Panc1 (cell line): Measurements from ENCODE around the gene KCTD1. TPM values are rescaled to one million over a fixed set of nuclear protein-coding genes. Genes with fewer than 3 reads are reported as not detected.

Source experiments
- ATAC-seq: fragments of 200-7000 bp; cut with Tn5 transposase; 2 replicates; pipeline ENCODE4 v1.9.1; 2020; ENCODE audit warnings: mild to moderate bottlenecking, moderate library complexity
- BruUV-seq: library from RNA; stranded (reverse); fragments of 400-500 nt; replicated peaks from 2 replicates; lab custom pipeline; 2021; lab: Mats Ljungman, UMichigan
- CTCF ChIA-PET: fragments of 300-600 bp; sonication (Branson Sonifier 250); formaldehyde crosslinking; loops from one replicate; lab custom pipeline; 2022; ENCODE audit warnings: antibody characterized with exemption; lab: Charles Lee
- POLR2A ChIA-PET: fragments of 300-600 bp; sonication (Branson Sonifier 250); formaldehyde crosslinking; loops from one replicate; lab custom pipeline; 2022; ENCODE audit warnings: antibody characterized with exemption; lab: Charles Lee
- DNase-seq: peaks from one replicate; pipeline ENCODE4 v3.0.0-alpha.2; 2010; ENCODE audit warnings: low read depth, low spot score
- H3K27ac ChIP-seq: 2 replicates; pipeline ENCODE4 v1.5.1; 2011; ENCODE audit warnings: mild to moderate bottlenecking, low read length, inconsistent platforms
- H3K27me3 ChIP-seq: fragments of 200-500 bp; sonication (Bioruptor generic); 2 replicates; pipeline ENCODE4 v1.6.0; 2014; ENCODE audit warnings: low read length, inconsistent platforms; ENCODE audit not compliant: control insufficient read depth, insufficient read depth
- H3K36me3 ChIP-seq: fragments of 200-500 bp; sonication (Bioruptor generic); 2 replicates; pipeline ENCODE4 v1.5.1; 2014; ENCODE audit warnings: inconsistent platforms, mild to moderate bottlenecking, low read length, moderate library complexity; ENCODE audit not compliant: control insufficient read depth, insufficient read depth
- H3K4me1 ChIP-seq: 2 replicates; pipeline ENCODE4 v1.5.1; 2011; ENCODE audit warnings: inconsistent platforms, mild to moderate bottlenecking, low read length, moderate library complexity; ENCODE audit not compliant: control insufficient read depth, insufficient read depth
- H3K4me3 ChIP-seq, 2 experiments: 2 replicates each; pipeline ENCODE4 v1.5.1; 2011 to 2012; ENCODE audit warnings: low read depth in 2 of 2, low read length in 2 of 2, mild to moderate bottlenecking in 2 of 2, inconsistent platforms in 1 of 2, moderate library complexity in 1 of 2
- H3K9me3 ChIP-seq: fragments of 200-500 bp; sonication (Bioruptor generic); 2 replicates; pipeline ENCODE4 v1.5.1; 2014; ENCODE audit warnings: low read depth, mild to moderate bottlenecking, inconsistent platforms, low read length, moderate library complexity; ENCODE audit not compliant: control insufficient read depth, insufficient read depth
- POLR2AphosphoS5 ChIP-seq: IDR thresholded peaks from 2 replicates; pipeline ENCODE4 v1.6.1; 2012; ENCODE audit warnings: mild to moderate bottlenecking, low read depth, low read length, moderate library complexity
- SIN3A ChIP-seq: IDR thresholded peaks from 2 replicates; pipeline ENCODE4 v1.6.1; 2012; ENCODE audit warnings: low read depth, mild to moderate bottlenecking, low read length, moderate library complexity, borderline replicate concordance; ENCODE audit not compliant: insufficient read depth
- TCF7L2 ChIP-seq: IDR thresholded peaks from 2 replicates; pipeline ENCODE4 v1.6.1; 2011; ENCODE audit warnings: mild to moderate bottlenecking, low read depth, low read length, inconsistent platforms
- in situ Hi-C: cut with HindIII; loops from 2 replicates; pipeline ENCODE4 v1.10.0; 2016; ENCODE audit warnings: low sequenced_read_pairs, low pct_unique_long_range_greater_than_20kb
- intact Hi-C: fragments of 100-400 bp; cut with micrococcal nuclease; formaldehyde crosslinking; loops from one replicate; pipeline ENCODE4 v1.10.0; 2022; ENCODE audit not compliant: unreplicated experiment
- total RNA-seq: library from RNA; stranded (reverse); gene quantifications from one replicate; pipeline ENCODE4 v1.2.1, GENCODE V29; 2021; ENCODE audit not compliant: unreplicated experiment
- TF ChIP-seq, protein P1 (sequence below), 2 experiments: IDR thresholded peaks; 2 replicates each; pipeline ENCODE4 v1.6.1; 2011 to 2012; ENCODE audit warnings: low read depth in 2 of 2, control low read depth in 1 of 2, low read length in 1 of 2, mild to moderate bottlenecking in 1 of 2, moderate library complexity in 1 of 2; ENCODE audit not compliant: insufficient read depth in 1 of 2
- TF ChIP-seq, protein P2 (sequence below): fragments of 450-650 bp; IDR thresholded peaks from 2 replicates; pipeline ENCODE4 v1.5.1; 2017; ENCODE audit warnings: mild to moderate bottlenecking

Gene KCTD1
- total RNA-seq, 1 experiment from 2014 or later: 34.4 TPM

DNA sequence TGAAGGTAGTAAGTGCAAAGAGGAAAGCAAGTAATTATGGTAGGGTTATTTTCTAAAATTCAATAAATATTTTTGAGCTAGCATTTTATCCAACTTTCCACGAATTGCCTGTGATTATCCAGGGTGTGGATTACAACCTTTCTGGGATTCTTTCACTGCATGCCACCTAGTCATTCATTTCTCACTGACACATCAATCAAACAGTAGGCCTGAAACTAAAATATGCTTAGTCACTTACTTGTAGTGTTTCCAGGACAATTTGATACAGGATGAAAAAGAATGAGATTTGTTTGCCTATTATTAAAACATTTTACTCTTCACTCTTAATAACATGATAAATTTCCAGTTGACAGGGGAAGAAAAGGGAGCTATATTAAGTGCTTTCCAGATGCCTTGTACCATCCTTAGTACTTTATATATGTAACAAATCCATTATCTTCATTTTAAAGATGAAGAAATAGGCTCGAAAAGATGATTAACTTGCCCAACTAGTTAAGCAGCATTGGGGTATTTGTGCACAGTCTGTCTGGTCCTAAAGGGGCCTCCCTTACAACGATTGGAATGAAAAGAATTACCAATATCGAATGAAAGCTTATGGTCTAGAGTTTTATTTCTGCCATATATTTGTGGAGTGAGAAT is 70.4 kb downstream of the KCTD1 start:
- Histone ChIP-seq H3K4me1 (peaks cover 51% of the 10 kb centered on the region), H3K9me3 (no peaks in the 10 kb centered on the region)
- POLR2A ChIA-PET: no interaction called here

DNA sequence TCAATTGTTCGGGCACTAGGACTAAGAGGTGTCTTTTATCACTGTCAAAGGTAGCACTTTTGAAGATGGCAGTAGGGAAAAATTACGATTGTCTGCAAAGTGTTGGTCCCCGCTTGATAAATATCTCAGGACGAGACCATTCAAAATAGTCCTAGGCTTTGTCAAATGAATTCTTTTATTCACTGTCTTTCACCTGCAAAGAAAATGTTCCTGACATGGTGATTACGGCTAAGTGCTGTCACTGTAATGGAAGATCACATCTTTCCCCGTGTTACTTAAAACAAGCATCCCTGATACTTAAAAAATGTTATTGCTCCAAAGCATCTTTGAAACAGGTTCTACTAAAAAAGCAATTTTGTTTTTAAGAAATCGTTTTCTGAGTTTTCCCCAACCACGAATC is 71.7 kb downstream of the KCTD1 start:
- Histone ChIP-seq H3K4me1 (peaks cover 40% of the 10 kb centered on the region), H3K9me3 (no peaks in the 10 kb centered on the region), H3K27me3 (no peaks in the 10 kb centered on the region), H3K36me3 (peaks cover 4% of the 10 kb centered on the region), H3K4me3 (no peak overlapping the region), H3K27ac (peak overlapping the region; percentile 93; the same call in 1 of the 2 replicates)
- POLR2A ChIA-PET: no interaction called here
- in situ Hi-C loops: no loop called here
- CTCF ChIA-PET: no interaction called here
- ATAC-seq: no peak
- TF ChIP-seq, protein P1, sequence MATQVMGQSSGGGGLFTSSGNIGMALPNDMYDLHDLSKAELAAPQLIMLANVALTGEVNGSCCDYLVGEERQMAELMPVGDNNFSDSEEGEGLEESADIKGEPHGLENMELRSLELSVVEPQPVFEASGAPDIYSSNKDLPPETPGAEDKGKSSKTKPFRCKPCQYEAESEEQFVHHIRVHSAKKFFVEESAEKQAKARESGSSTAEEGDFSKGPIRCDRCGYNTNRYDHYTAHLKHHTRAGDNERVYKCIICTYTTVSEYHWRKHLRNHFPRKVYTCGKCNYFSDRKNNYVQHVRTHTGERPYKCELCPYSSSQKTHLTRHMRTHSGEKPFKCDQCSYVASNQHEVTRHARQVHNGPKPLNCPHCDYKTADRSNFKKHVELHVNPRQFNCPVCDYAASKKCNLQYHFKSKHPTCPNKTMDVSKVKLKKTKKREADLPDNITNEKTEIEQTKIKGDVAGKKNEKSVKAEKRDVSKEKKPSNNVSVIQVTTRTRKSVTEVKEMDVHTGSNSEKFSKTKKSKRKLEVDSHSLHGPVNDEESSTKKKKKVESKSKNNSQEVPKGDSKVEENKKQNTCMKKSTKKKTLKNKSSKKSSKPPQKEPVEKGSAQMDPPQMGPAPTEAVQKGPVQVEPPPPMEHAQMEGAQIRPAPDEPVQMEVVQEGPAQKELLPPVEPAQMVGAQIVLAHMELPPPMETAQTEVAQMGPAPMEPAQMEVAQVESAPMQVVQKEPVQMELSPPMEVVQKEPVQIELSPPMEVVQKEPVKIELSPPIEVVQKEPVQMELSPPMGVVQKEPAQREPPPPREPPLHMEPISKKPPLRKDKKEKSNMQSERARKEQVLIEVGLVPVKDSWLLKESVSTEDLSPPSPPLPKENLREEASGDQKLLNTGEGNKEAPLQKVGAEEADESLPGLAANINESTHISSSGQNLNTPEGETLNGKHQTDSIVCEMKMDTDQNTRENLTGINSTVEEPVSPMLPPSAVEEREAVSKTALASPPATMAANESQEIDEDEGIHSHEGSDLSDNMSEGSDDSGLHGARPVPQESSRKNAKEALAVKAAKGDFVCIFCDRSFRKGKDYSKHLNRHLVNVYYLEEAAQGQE (IDR thresholded peaks at IDR 0.05; ENCODE audit: insufficient read depth in 1 of 2, low read depth in 2 of 2, low read length in 1 of 2): no peak
- TF ChIP-seq, protein P2, sequence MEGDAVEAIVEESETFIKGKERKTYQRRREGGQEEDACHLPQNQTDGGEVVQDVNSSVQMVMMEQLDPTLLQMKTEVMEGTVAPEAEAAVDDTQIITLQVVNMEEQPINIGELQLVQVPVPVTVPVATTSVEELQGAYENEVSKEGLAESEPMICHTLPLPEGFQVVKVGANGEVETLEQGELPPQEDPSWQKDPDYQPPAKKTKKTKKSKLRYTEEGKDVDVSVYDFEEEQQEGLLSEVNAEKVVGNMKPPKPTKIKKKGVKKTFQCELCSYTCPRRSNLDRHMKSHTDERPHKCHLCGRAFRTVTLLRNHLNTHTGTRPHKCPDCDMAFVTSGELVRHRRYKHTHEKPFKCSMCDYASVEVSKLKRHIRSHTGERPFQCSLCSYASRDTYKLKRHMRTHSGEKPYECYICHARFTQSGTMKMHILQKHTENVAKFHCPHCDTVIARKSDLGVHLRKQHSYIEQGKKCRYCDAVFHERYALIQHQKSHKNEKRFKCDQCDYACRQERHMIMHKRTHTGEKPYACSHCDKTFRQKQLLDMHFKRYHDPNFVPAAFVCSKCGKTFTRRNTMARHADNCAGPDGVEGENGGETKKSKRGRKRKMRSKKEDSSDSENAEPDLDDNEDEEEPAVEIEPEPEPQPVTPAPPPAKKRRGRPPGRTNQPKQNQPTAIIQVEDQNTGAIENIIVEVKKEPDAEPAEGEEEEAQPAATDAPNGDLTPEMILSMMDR: no peak
- TF ChIP-seq POLR2AphosphoS5 (no peak), SIN3A (no peak), TCF7L2 (no peak)
- BruUV-seq: no TSS peak
- DNase-seq: no peak
- intact Hi-C loops: no loop called here

More for the DNA sequence above, 70.4 kb downstream of the KCTD1 start:
- H3K36me3 ChIP-seq: peaks cover 4% of the 10 kb centered on the region
- no peak overlapping the region for H3K4me3 ChIP-seq
- intact Hi-C loops (no loop called here), in situ Hi-C loops (no loop called here)
- CTCF ChIA-PET: no interaction called here
- no peaks in the 10 kb centered on the region for H3K27me3 ChIP-seq
- no TSS peak for BruUV-seq
- ATAC-seq: no peak
- peak overlapping the region; percentile 93 for H3K27ac ChIP-seq
- TF ChIP-seq POLR2AphosphoS5 (no peak), SIN3A (no peak), TCF7L2 (no peak)
- TF ChIP-seq, protein P2: no peak
- TF ChIP-seq, protein P1 (IDR thresholded peaks at IDR 0.05; ENCODE audit: insufficient read depth in 1 of 2, low read depth in 2 of 2, low read length in 1 of 2): no peak
- no peak for DNase-seq
